Endodermal cell (in vitro differentiated cells): Measurements from ENCODE around the gene DPM3. TPM values are rescaled to one million over a fixed set of nuclear protein-coding genes. Genes with fewer than 3 reads are reported as not detected.

Experiments used
- DNase-seq: peaks from one replicate; pipeline ENCODE4 v3.0.0-alpha.2; 2017
- H3K27ac ChIP-seq: 2 replicates; pipeline ENCODE4 v1.5.1; 2013; ENCODE audit warnings: mild to moderate bottlenecking, low read depth, low read length, moderate library complexity
- H3K27me3 ChIP-seq: 2 replicates; pipeline ENCODE4 v1.6.1; 2013; ENCODE audit warnings: mild to moderate bottlenecking, low read length, moderate library complexity; ENCODE audit not compliant: insufficient read depth, control insufficient read depth, poor library complexity, severe bottlenecking
- H3K36me3 ChIP-seq: 2 replicates; pipeline ENCODE4 v1.7.0; 2013; ENCODE audit warnings: mild to moderate bottlenecking, low read length, moderate library complexity; ENCODE audit not compliant: control insufficient read depth, insufficient read depth
- H3K4me1 ChIP-seq: one replicate; pipeline ENCODE4 v1.7.0; 2013; ENCODE audit warnings: low read length; ENCODE audit not compliant: control insufficient read depth, insufficient read depth
- H3K4me3 ChIP-seq: 2 replicates; pipeline ENCODE4 v1.5.1; 2013; ENCODE audit warnings: mild to moderate bottlenecking, low read length, moderate library complexity
- H3K9ac ChIP-seq: 2 replicates; pipeline ENCODE4 v1.6.1; 2013; ENCODE audit warnings: mild to moderate bottlenecking, low read length, moderate library complexity; ENCODE audit not compliant: poor library complexity, severe bottlenecking; ENCODE audit errors: extremely low read depth
- H3K9me3 ChIP-seq: 2 replicates; pipeline ENCODE4 v1.6.1; 2013; ENCODE audit warnings: mild to moderate bottlenecking, low read length, moderate library complexity; ENCODE audit not compliant: control insufficient read depth
- H3K27ac Mint-ChIP-seq: 2 replicates; pipeline ENCODE4 v1.8.0; 2020; ENCODE audit warnings: mixed read lengths
- H3K27me3 Mint-ChIP-seq: 2 replicates; pipeline ENCODE4 v1.8.0; 2021; ENCODE audit warnings: mild to moderate bottlenecking, mixed read lengths; ENCODE audit not compliant: insufficient read depth
- H3K36me3 Mint-ChIP-seq: 2 replicates; pipeline ENCODE4 v1.8.0; 2020; ENCODE audit warnings: low read depth, mixed read lengths
- H3K4me1 Mint-ChIP-seq: 2 replicates; pipeline ENCODE4 v1.8.0; 2020; ENCODE audit warnings: mixed read lengths
- H3K4me3 Mint-ChIP-seq: 2 replicates; pipeline ENCODE4 v1.8.0; 2020; ENCODE audit warnings: mild to moderate bottlenecking, moderate library complexity, mixed read lengths
- H3K9me3 Mint-ChIP-seq: 2 replicates; pipeline ENCODE4 v1.8.0; 2020; ENCODE audit warnings: mild to moderate bottlenecking, mixed read lengths
- WGBS, 2 experiments: methylation state at CpG; one replicate each; pipeline versions ENCODE4 v1.1.5 to v1.1.7; 2013; ENCODE audit warnings: missing lambda C conversion rate in 2 of 2, mixed read lengths in 1 of 2; ENCODE audit not compliant: insufficient coverage in 1 of 2, insufficient read length in 1 of 2; 5-methylcytosine and 5-hydroxymethylcytosine counted together
- total RNA-seq, 2 donors: library from RNA; stranded (reverse); fragmentation: NEBNext Ultra II Directional in 1 of 2; extraction: Animal tissue kit (Norgen Biotek cat#: 25700) in 1 of 2; gene quantifications; 2 replicates in 1 of 2; 3 replicates in 1 of 2; pipeline ENCODE4 v1.2.1, GENCODE V29; 2021
- TF ChIP-seq, protein P1 (sequence below): fragments of 200-600 bp; sonication (generic); conservative IDR thresholded peaks from 2 replicates; pipeline ENCODE4 v1.5.0; 2021; ENCODE audit warnings: antibody characterized with exemption, mild to moderate bottlenecking

Gene DPM3
- total RNA-seq, 2 donors from 2014 or later: 48.8 to 73.4 TPM

DNA sequence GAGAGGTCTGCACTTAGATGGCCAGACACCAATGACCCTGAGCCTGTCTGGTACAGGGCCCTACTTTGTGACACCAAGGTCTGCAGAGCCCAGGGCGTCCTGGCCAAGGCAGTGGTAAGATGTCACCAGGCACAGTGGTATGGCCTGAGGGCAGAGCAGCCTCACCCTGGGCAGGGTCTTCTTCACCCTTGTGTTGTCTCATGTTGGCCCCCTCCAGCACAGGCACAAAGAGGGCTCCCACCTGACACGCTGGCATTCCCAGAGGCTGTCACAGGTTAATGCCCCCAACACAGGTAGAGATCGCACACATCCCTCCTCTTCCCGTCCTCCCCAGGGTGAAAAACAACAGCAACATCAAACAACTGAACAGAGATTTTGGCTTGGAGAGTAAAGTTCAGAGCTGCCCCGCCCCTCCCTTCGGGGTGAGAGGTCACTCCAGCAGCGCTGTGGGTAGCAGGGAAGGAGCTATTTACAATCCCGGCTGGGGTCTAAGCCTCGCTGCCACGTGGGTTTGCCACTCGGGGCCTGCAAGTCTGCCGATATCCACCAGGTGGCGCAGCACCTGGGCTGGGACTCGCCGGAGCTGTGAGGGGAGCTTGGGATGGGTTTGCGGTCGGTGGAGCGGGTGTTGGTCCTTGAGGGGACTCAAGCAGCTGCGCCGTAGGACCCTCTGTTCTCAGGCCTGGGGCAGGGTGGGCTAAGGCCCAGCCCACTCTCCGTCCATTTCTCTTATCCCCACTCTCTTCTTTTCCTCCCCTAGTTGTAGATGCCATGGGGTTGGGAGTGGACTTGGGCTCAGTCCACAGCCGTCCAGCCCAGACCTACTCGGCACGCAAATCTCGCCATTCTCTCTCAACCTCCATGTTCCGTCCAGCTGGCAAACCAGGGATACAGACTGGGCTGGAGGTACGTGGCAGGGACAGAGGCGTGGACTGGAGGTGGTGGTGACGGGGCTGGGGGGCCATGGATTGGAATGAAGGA is 49.0 kb downstream of the DPM3 start:
- H3K4me1 ChIP-seq: peaks cover 2% of the 10 kb centered on the region
- peak; percentile 98 for DNase-seq
- no peaks in the 10 kb centered on the region for H3K9me3 ChIP-seq
- no peaks in the 10 kb centered on the region for H3K36me3 Mint-ChIP-seq
- 30 to 42% methylated on average over 10 to 29 of the region's 29 CpGs for WGBS, 2 experiments
- no peak overlapping the region for H3K4me3 ChIP-seq
- no peaks in the 10 kb centered on the region for H3K9me3 Mint-ChIP-seq
- no peak overlapping the region for H3K27ac Mint-ChIP-seq
- H3K4me1 Mint-ChIP-seq: peaks cover 3% of the 10 kb centered on the region
- no peak overlapping the region for H3K9ac ChIP-seq
- no peak overlapping the region for H3K4me3 Mint-ChIP-seq
- H3K36me3 ChIP-seq: no peaks in the 10 kb centered on the region
- TF ChIP-seq, protein P1, sequence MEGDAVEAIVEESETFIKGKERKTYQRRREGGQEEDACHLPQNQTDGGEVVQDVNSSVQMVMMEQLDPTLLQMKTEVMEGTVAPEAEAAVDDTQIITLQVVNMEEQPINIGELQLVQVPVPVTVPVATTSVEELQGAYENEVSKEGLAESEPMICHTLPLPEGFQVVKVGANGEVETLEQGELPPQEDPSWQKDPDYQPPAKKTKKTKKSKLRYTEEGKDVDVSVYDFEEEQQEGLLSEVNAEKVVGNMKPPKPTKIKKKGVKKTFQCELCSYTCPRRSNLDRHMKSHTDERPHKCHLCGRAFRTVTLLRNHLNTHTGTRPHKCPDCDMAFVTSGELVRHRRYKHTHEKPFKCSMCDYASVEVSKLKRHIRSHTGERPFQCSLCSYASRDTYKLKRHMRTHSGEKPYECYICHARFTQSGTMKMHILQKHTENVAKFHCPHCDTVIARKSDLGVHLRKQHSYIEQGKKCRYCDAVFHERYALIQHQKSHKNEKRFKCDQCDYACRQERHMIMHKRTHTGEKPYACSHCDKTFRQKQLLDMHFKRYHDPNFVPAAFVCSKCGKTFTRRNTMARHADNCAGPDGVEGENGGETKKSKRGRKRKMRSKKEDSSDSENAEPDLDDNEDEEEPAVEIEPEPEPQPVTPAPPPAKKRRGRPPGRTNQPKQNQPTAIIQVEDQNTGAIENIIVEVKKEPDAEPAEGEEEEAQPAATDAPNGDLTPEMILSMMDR: peak; percentile 99
- peaks cover 22% of the 10 kb centered on the region for H3K27me3 ChIP-seq
- H3K27ac ChIP-seq: no peak overlapping the region
- H3K27me3 Mint-ChIP-seq: peaks cover 48% of the 10 kb centered on the region

Other genes with a start within 250 kb of the DPM3 start
- 10 to 100 TPM; 16.0 to 16.4 TPM for gene PMVK, start 203.8 kb downstream of the DPM3 start, total RNA-seq
- gene PBXIP1, start 184.4 kb downstream of the DPM3 start, total RNA-seq: 10 to 100 TPM; 42.5 to 61.3 TPM
- 10 to 100 TPM; 33.4 to 40.4 TPM for gene PYGO2, start 178.7 kb downstream of the DPM3 start, total RNA-seq
- 100 to 1,000 TPM; 157 to 231 TPM for gene SHC1, start 169.8 kb downstream of the DPM3 start, total RNA-seq
- 100 to 1,000 TPM; 145 to 229 TPM for gene CKS1B, start 165.8 kb downstream of the DPM3 start, total RNA-seq
- 10 to 100 TPM; 61.9 to 65.0 TPM for gene FLAD1, start 157.2 kb downstream of the DPM3 start, total RNA-seq
- gene LENEP, start 146.9 kb downstream of the DPM3 start, total RNA-seq: 1 to 10 TPM in 1 of 2 donors, not detected in 1; 2.0 TPM
- 10 to 100 TPM; 21.2 to 23.3 TPM for gene ZBTB7B, start 137.7 kb downstream of the DPM3 start, total RNA-seq
- gene DCST2, start 106.8 kb downstream of the DPM3 start, total RNA-seq: 1 to 10 TPM in 1 of 2 donors, under 1 TPM in 1; 0.44 to 2.0 TPM
- not detected for gene DCST1, start 106.7 kb downstream of the DPM3 start, total RNA-seq
- 10 to 100 TPM; 13.4 to 16.5 TPM for gene ADAM15, start 89.2 kb downstream of the DPM3 start, total RNA-seq
- 10 to 100 TPM; 15.9 to 17.9 TPM for gene EFNA4, start 76.8 kb downstream of the DPM3 start, total RNA-seq
- 1 to 10 TPM; 3.1 to 6.0 TPM for gene EFNA3, start 61.7 kb downstream of the DPM3 start, total RNA-seq
- 1 to 10 TPM; 3.6 to 5.0 TPM for gene EFNA1, start 12.7 kb downstream of the DPM3 start, total RNA-seq
- gene SLC50A1, start 4.7 kb downstream of the DPM3 start, total RNA-seq: 10 to 100 TPM; 25.1 to 29.8 TPM
- gene KRTCAP2, start 32.8 kb upstream of the DPM3 start, total RNA-seq: 100 to 1,000 TPM; 143 to 152 TPM
- 1 to 10 TPM; 5.1 to 7.1 TPM for gene TRIM46, start 33.3 kb upstream of the DPM3 start, total RNA-seq
- gene THBS3, start 67.4 kb upstream of the DPM3 start, total RNA-seq: 10 to 100 TPM; 17.6 to 27.9 TPM
- gene MTX1, start 68.2 kb upstream of the DPM3 start, total RNA-seq: 10 to 100 TPM; 47.3 to 63.2 TPM
- gene ENTREP3, start 115.0 kb upstream of the DPM3 start, total RNA-seq: 10 to 100 TPM; 49.5 to 65.9 TPM
- gene SCAMP3, start 121.8 kb upstream of the DPM3 start, total RNA-seq: 10 to 100 TPM; 56.1 TPM
- 10 to 100 TPM; 69.8 to 82.3 TPM for gene CLK2, start 133.0 kb upstream of the DPM3 start, total RNA-seq
- gene HCN3, start 136.9 kb upstream of the DPM3 start, total RNA-seq: 1 to 10 TPM; 8.7 to 9.2 TPM
- gene PKLR, start 160.9 kb upstream of the DPM3 start, total RNA-seq: under 1 TPM in 1 of 2 donors, not detected in 1; 0.40 TPM
- gene FDPS, start 168.3 kb upstream of the DPM3 start, total RNA-seq: 100 to 1,000 TPM; 247 to 250 TPM
- 10 to 100 TPM; 74.5 to 83.8 TPM for gene RUSC1, start 180.4 kb upstream of the DPM3 start, total RNA-seq